Stimulated activated CD8-positive, alpha-beta memory T cell treated with anti-CD3 and anti-CD28 coated beads, Interleukin-12 subunit alpha, Interleukin-12 subunit beta, amount 100 ng/mL, for 24 hours (primary cell): ENCODE results near the gene HELT.
"Not testable (repeated sequence)": the region's sequence is repeated elsewhere in the genome, so short reads cannot be mapped to it uniquely, and the experiment has no call there.

Experiments
- DNase-seq: peaks from one replicate; pipeline ENCODE4 v3.0.0-alpha.2; 2020; ENCODE audit errors: extremely low read depth

Gene HELT

GRCh38 chr4:185036019-185036418 lies 17.7 kb downstream of the HELT start:
- no peak for DNase-seq

GRCh38 chr4:185036842-185037241 lies 18.6 kb downstream of the HELT start:
- no peak for DNase-seq

GRCh38 chr4:185039508-185040273 lies 21.4 kb downstream of the HELT start:
- peak; percentile 3 for DNase-seq

GRCh38 chr4:185040523-185040922 lies 22.2 kb downstream of the HELT start:
- no peak for DNase-seq

- DNase-seq, result not testable (repeated sequence)
These were observed 32.0 kb downstream of the HELT start for GRCh38 chr4:185050286-185050685.

GRCh38 chr4:185051283-185051682 lies 33.0 kb downstream of the HELT start:
- not testable (repeated sequence) for DNase-seq

- no peak for DNase-seq
These were observed 35.5 kb downstream of the HELT start for GRCh38 chr4:185053746-185054145.

GRCh38 chr4:185054272-185054671 lies 36.0 kb downstream of the HELT start:
- DNase-seq, result no peak

GRCh38 chr4:185054886-185055285 lies 36.6 kb downstream of the HELT start:
- no peak for DNase-seq

- no peak for DNase-seq
These were observed 43.3 kb downstream of the HELT start for GRCh38 chr4:185061610-185062009.

- no peak for DNase-seq
These were observed 44.3 kb downstream of the HELT start for GRCh38 chr4:185062606-185063005.

GRCh38 chr4:185066179-185066578 lies 47.9 kb downstream of the HELT start:
- DNase-seq, result no peak

- no peak for DNase-seq
These were observed 50.5 kb downstream of the HELT start for GRCh38 chr4:185068837-185069236.
